NCI-H146 (cell line): Measurements from ENCODE around the gene MED31.

Experiments
- DNase-seq: peaks from one replicate; lab custom pipeline; 2025; lab: John Stamatoyannopoulos, UW

The MED31 gene

DNA sequence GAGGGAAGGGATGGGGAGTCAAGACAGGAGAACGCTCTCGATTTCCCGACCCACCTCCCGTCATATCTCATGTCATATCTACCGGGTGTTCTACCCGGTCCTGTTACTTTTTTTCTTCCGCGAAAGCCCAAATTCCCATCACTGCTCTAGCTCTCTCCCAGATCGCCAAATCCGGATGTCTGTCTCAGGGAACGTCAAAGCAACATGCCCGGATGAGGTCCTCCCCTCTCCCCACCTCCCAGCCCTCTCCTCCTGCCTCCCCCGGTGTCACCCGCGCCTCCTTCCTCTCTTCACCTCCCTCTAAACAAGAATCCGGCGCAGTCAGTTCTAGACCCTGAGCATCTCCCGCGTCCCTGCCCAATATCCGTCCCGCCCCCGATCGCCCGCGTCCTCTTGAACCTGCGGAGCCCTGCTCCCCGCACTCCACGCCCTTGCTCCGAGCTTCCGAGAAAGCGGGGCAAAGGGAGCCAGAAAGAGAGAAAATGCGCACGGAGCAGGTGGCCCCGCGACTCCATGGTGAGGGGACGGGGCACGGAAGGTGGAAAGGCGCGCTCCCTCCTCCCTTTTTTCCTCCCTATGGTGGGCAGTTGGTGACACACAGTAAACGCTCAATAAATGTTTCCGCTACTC is 4.4 kb upstream of the MED31 start:
- peak; percentile 8 for DNase-seq

DNA sequence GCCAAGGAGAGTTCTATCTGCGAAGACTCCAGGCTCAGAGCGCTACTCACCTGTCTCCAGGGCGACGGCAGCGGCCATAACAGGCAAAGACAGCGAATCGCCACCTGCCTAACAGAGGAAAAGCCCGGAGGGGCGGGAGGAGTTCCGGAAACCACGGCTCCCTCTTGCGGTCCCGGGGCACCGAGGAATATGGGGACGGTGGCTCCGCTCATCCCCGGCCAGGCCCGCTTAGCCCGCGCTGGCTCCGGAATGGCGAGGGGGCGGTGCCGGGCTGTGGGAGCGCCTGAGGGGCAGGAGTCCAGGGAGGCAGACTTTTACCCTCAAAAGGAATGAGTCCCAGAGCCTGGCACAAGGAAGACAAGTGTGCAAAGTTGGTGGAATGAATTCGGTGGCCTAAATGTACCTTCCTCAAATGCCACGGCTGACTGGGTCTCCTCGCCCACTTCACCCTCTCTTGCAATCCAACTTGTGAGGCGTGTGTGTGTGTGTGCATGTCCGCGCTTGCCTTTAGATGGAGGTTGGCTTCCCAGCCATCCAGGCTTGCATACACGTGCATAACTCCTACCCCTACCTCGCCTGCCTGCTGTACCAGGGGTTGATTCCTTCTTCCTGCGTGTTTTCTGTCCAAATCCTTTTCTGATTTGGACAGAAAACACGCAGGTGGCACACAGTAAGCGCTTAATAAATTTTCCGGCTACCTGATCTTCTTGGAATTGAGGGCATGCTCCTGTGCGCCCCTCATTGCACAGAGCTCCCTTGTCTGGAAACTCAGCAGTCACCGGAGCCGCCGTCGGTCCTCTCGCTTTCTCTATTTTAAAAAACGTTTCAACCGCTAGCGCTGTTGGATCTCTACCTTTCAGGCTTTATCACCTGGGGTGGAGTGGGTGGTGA is 3.7 kb upstream of the MED31 start:
- peak; percentile 77 for DNase-seq

- peak; percentile 45 for DNase-seq
These were observed 581 bp upstream of the MED31 start for GRCh38 chr17:6651919-6652452.

DNA sequence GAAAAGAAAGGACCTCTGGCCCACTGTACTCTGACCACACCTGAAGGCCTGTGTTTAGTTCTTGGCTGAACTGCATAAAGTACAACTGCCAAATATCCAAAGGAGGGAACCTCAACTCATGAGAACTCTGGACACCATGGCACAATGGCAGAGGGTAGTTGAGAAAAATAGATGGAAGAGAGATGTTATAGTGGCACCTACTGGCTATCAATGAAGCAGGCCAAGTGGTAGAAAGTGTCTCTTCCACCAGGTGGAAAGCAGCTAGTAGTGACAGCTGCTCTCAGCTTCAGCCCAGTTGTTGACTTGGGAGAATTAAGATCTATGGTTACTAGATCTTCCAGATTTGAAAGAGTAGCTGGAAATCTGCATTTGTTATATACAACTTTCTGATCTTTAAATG is 3.2 kb downstream of the MED31 start:
- no peak for DNase-seq

DNA sequence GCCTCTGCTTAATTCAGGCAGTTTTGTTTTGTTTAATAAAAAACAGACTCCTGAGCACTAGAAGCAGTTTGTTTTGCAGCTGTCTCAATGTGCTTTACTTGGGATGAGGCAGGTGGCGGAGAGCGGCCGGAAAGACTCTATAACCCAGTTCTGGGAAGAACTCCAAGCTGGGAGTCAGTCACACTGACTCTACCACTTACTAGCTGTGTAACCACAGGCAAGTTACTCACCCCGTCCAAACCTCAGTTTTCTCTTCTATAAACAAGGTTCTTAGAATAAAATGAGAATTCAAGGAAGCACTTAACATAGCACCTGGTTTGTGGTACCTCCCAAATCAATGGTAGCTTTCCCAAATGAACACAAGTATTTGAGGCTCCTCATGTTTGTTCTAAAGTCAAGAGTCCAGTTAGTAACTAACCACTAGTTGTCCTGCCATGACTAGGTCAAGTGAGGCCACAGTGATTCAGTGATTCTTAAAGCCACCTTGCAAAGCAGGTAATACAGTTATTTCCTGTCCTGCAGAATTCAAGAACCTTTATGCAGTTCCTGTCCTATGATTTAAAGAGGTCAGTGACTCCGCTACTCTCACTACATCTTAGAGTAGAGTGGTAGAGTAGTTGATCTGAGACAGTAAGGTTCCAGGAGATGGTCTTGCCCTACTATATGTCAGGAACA is 7.8 kb downstream of the MED31 start:
- DNase-seq = no peak

DNA sequence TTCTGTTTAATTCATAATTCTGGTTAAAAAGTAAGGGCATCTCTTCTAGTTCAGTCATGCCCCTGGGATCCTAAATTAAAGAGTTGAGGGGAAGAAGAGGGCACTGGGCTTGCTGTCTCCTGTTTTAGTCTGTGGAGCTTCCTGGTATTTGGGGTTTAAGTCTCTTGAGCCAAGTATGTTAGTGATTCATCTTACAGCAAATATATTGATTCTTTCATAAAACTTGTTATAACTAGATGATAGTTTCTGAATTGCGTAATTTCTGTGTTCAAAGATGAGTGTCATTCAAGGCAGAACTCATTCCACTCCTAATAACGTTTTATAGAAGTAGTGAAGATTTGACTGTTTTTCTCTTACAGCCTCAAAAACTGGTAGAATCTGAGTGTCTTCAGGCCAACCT is 8.8 kb downstream of the MED31 start:
- no peak for DNase-seq

DNA sequence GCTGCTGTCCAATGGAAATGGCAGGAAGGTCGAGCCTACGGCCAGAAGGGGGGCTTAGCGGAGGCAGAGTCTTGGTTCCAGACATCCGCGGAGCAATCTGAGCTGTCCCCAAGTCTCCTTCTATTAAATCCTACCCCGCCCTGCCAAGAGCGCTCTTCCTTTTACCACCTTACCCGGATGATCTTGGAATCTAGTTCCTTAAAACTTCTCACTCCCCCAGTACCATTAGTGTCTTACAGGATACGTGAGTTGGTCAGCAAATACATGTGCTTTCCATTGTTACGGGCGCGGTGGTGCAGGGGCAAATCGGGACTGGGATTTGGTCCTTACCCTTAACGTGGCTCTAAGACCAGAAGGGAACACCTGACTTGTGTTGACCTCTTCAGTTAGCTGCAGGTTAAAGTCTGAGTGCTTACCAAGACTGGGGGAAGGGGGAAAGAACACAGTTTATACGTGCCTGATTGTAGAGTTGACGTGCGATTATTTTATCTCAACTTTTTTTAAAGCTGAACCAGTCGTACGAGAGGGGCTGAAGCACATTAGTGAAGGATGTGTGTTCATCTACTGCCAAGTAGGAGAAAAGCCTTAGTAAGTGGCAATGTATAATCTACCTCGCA is 10.1 kb downstream of the MED31 start:
- DNase-seq = peak; percentile 59

GRCh38 chr17:6640536-6641246 is 10.7 kb downstream of the MED31 start, which contains the start of the genes KIAA0753 and TXNDC17:
Gene KIAA0753, minus strand, starts transcription at chr17:6640711. Its CDS starts 5,608 bp downstream, at chr17:6635103.
Gene TXNDC17, plus strand, starts transcription at chr17:6641060. Its CDS starts 23 bp downstream, at chr17:6641083.
- peak; percentile 90 for DNase-seq

DNA sequence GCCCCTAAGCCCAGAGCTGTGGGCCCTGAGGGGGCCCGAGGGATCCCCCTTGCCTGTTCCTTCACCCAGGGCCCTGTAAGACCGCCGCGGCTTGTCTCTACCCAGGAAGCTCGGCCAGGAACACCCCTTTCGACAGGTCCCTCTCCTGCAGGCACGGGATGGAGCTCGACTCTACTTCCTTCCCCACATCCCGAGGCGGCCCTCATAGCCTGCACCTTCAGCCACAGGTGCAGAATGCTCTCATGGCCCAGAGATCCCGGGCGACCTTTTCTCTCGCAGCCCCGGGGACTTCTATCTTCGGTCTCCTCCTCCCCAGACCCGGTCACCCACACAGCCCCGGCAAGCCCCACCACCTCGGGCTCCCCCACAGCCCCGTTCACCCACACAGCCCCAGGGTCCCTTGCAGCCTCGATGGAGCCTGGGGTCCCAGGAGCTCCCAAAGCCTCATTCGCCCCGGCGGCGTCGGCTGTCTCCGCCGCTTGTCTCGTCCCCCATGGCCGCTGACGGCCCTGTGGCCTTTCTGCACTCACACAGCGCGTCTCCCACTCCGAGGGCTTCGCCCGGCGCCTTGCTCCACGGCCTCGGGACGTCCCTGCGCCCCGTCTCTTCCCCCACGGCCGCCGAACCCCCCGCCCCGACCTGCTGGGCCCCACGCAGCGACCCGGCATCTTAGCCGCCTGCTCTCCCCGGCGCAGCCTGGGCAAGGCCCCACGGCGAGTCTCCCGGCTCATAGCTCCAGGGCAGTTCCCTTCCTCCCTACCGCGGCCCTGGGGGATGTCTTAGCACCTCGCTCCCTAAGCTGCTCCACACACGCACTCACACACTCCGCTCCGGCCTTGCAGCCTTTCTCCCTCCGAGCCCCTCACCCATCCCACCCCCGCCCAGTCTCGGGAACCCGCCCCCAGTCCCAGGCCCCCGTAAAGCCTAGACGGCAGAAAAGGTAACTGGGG is 11.5 kb downstream of the MED31 start:
- peak; percentile 56 for DNase-seq

- DNase-seq = no peak
These were observed 12.3 kb downstream of the MED31 start for GRCh38 chr17:6639014-6639585.

GRCh38 chr17:6638046-6638908 is 13.1 kb downstream of the MED31 start:
- no peak for DNase-seq

- no peak for DNase-seq
These were observed 14.0 kb downstream of the MED31 start for GRCh38 chr17:6637458-6637840.

DNA sequence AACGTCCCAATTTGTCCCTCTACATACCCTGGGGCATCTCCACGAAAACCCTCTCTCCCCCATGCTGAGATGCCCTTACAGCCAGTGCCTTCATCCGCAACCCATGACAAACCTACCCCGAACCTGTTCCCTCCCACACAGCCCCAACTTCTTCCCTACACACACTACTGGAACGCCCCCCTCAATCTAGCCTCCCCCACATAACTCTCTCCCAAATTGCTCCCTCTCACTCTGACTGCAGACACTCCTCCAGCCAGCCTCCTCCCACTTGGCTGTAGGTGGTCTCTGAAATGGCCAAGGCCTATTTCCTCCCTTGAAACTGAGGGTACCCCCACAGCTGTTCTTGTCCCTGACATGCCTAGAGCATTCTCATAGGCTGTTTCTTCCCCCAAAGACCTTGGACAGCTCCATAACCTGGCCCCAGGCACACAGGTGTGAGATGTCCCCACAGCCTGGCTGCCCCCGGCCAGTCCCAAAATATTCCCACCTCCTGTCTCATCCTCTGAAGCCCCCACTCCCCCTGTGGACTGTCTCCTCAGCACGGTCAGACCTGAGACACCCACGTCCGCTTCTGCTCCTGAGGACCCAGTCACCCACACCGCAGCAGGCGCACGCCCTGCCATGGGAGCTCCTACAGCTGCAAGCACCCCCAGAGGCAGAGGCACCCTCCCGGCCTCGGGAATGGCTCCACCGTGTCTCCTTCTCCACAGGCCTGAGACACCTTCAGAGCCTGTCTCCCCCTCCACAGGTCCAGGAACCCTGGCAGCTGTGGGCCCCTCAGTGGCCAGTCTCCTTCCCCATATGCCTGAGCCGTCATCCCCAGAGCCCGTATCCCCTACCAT is 14.6 kb downstream of the MED31 start:
- DNase-seq = no peak

DNA sequence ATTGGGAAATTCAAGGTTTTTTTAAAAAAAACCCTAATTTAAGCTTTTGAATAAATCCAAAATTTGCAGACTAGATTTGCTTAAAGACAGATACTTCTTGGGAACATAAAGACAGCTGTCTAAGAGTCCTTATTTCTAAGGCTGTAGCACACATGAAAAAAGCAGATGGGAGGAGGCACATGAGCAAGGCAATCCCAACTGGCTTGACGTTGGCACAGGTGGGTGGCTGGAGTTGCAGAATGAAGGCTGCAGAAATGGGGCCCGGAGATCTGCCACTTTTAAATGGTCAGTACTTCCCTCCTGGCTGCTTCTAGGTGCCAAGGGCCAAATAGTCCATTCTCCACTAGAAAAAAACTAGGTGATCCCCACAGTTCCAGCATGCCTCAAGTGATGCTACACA is 15.3 kb downstream of the MED31 start:
- DNase-seq = no peak

GRCh38 chr17:6633263-6633662 is 18.1 kb downstream of the MED31 start:
- no peak for DNase-seq

GRCh38 chr17:6632530-6632929 is 18.9 kb downstream of the MED31 start:
- DNase-seq = no peak

- no peak for DNase-seq
These were observed 21.0 kb downstream of the MED31 start for GRCh38 chr17:6630390-6630789.

GRCh38 chr17:6627019-6627418 is 24.4 kb downstream of the MED31 start:
- no peak for DNase-seq
